ENCODE data around the gene DRD5. TPM values are rescaled to one million over a fixed set of nuclear protein-coding genes. Genes with fewer than 3 reads are reported as not detected.
"Not testable (repeated sequence)": the region's sequence is repeated elsewhere in the genome, so short reads cannot be mapped to it uniquely, and the experiment has no call there.

The DRD5 gene
- total and polyA plus RNA-seq, 2 donors (not counting 1 experiment from before 2014, with no cell fraction given): not detected

GRCh38 chr4:9792381-9792780 lies 10.9 kb downstream of the DRD5 start:
- TF ChIP-seq, protein P1, sequence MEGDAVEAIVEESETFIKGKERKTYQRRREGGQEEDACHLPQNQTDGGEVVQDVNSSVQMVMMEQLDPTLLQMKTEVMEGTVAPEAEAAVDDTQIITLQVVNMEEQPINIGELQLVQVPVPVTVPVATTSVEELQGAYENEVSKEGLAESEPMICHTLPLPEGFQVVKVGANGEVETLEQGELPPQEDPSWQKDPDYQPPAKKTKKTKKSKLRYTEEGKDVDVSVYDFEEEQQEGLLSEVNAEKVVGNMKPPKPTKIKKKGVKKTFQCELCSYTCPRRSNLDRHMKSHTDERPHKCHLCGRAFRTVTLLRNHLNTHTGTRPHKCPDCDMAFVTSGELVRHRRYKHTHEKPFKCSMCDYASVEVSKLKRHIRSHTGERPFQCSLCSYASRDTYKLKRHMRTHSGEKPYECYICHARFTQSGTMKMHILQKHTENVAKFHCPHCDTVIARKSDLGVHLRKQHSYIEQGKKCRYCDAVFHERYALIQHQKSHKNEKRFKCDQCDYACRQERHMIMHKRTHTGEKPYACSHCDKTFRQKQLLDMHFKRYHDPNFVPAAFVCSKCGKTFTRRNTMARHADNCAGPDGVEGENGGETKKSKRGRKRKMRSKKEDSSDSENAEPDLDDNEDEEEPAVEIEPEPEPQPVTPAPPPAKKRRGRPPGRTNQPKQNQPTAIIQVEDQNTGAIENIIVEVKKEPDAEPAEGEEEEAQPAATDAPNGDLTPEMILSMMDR (conservative IDR thresholded peaks at IDR 0.05 in 1 of 2, IDR thresholded peaks at IDR 0.05 in 1 of 2; ENCODE audit: low read depth in 1 of 2, low read length in 2 of 2): no peak
- TF ChIP-seq EZH2 (IDR thresholded peaks at IDR 0.05; ENCODE audit: low read length, missing control alignments): no peak
- Histone ChIP-seq H3K79me2 (ENCODE audit: control insufficient read depth, insufficient read depth, low read length) (no peaks in the 10 kb centered on the region), H3K4me1 (ENCODE audit: control insufficient read depth, extremely low read depth, insufficient read depth, low read length) (no peaks in the 10 kb centered on the region), H2AFZ (ENCODE audit: low read length) (no peak overlapping the region), H3K4me3 (replicated peaks in 1 of 4; ENCODE audit: control extremely low read depth in 1 of 4, insufficient read depth in 1 of 4, low read depth in 3 of 4, low read length in 4 of 4) (no peak overlapping the region), H3K4me2 (ENCODE audit: extremely low read depth, insufficient read depth, low read length) (no peak overlapping the region), H3K9me3 (ENCODE audit: control insufficient read depth, insufficient read depth, low read depth, low read length) (no peaks in the 10 kb centered on the region), H3K27ac (ENCODE audit: insufficient read depth, low read length) (no peak overlapping the region), H4K20me1 (ENCODE audit: control insufficient read depth, extremely low read depth, insufficient read depth, low read length) (no peaks in the 10 kb centered on the region), H3K9ac (ENCODE audit: insufficient read depth, low read length) (no peak overlapping the region), H3K36me3 (ENCODE audit: control insufficient read depth, insufficient read depth, low read length) (no peaks in the 10 kb centered on the region), H3K27me3 (ENCODE audit: control insufficient read depth, insufficient read depth, low read length) (no peaks in the 10 kb centered on the region)
- no peak for DNase-seq (ENCODE audit: low read depth in 2 of 2)

DNA sequence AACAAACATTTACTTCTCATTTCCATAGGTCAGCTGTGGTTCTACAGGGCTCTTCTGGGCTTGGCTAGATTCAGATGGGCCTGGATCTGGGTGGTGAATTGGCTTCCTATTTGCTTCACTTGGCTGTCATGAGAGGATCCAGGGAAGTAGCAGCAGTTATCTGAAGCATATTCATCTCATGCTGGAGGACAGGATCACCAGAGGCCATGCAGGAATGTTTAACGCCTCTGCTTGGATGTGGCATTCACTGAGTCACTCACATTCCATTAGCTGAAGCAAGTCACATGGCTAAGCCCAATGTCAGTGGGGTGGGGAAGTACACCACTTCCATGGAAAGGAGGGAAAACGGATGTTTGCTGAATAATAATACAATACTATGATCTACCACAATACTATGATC lies 15.2 kb downstream of the DRD5 start:
- H3K4me1 ChIP-seq (ENCODE audit: control insufficient read depth, extremely low read depth, insufficient read depth, low read length); H4K20me1 ChIP-seq (ENCODE audit: control insufficient read depth, extremely low read depth, insufficient read depth, low read length); H3K9ac ChIP-seq (ENCODE audit: insufficient read depth, low read length); H2AFZ ChIP-seq (ENCODE audit: low read length); H3K36me3 ChIP-seq (ENCODE audit: control insufficient read depth, insufficient read depth, low read length); H3K27me3 ChIP-seq (ENCODE audit: control insufficient read depth, insufficient read depth, low read length); H3K4me3 ChIP-seq (replicated peaks in 1 of 4; ENCODE audit: control extremely low read depth in 1 of 4, insufficient read depth in 1 of 4, low read depth in 3 of 4, low read length in 4 of 4); DNase-seq (ENCODE audit: low read depth in 2 of 2); H3K79me2 ChIP-seq (ENCODE audit: control insufficient read depth, insufficient read depth, low read length); H3K4me2 ChIP-seq (ENCODE audit: extremely low read depth, insufficient read depth, low read length); H3K27ac ChIP-seq (ENCODE audit: insufficient read depth, low read length); H3K9me3 ChIP-seq (ENCODE audit: control insufficient read depth, insufficient read depth, low read depth, low read length): not testable (repeated sequence)

DNA sequence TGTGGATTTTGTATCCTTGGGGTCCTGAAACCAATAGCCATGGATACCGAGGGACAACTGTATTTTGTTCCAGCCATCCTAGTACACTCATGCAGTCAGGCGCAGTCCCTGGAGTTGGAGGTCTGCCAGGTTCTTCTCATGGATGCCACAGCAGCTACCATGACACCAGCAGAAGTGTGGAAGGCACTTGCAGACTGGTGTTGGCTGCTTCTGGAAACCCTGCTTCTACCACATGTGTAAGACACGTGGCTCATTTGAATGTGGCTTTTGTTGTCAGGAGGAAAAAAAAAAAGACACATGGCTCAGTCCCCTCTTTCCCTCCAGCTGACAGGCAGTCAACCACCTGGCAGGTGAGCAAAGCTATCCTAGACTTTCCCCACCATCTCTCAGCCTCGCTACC lies 19.4 kb downstream of the DRD5 start:
- no peak overlapping the region for H2AFZ ChIP-seq (ENCODE audit: low read length)
- H3K36me3 ChIP-seq (ENCODE audit: control insufficient read depth, insufficient read depth, low read length): no peaks in the 10 kb centered on the region
- H3K79me2 ChIP-seq (ENCODE audit: control insufficient read depth, insufficient read depth, low read length): no peaks in the 10 kb centered on the region
- no peaks in the 10 kb centered on the region for H4K20me1 ChIP-seq (ENCODE audit: control insufficient read depth, extremely low read depth, insufficient read depth, low read length)
- no peak overlapping the region for H3K4me2 ChIP-seq (ENCODE audit: extremely low read depth, insufficient read depth, low read length)
- H3K27me3 ChIP-seq (ENCODE audit: control insufficient read depth, insufficient read depth, low read length): no peaks in the 10 kb centered on the region
- no peaks in the 10 kb centered on the region for H3K9me3 ChIP-seq (ENCODE audit: control insufficient read depth, insufficient read depth, low read depth, low read length)
- DNase-seq (ENCODE audit: low read depth in 2 of 2): no peak
- no peak for TF ChIP-seq EZH2 (IDR thresholded peaks at IDR 0.05; ENCODE audit: low read length, missing control alignments)
- TF ChIP-seq, protein P1 (conservative IDR thresholded peaks at IDR 0.05 in 1 of 2, IDR thresholded peaks at IDR 0.05 in 1 of 2; ENCODE audit: low read depth in 1 of 2, low read length in 2 of 2): no peak
- no peak overlapping the region for H3K27ac ChIP-seq (ENCODE audit: insufficient read depth, low read length)
- no peaks in the 10 kb centered on the region for H3K4me1 ChIP-seq (ENCODE audit: control insufficient read depth, extremely low read depth, insufficient read depth, low read length)
- no peak overlapping the region for H3K4me3 ChIP-seq (replicated peaks in 1 of 4; ENCODE audit: control extremely low read depth in 1 of 4, insufficient read depth in 1 of 4, low read depth in 3 of 4, low read length in 4 of 4)
- no peak overlapping the region for H3K9ac ChIP-seq (ENCODE audit: insufficient read depth, low read length)
